ENCODE results near the gene STIM1. TPM values are rescaled to one million over a fixed set of nuclear protein-coding genes. Genes with fewer than 3 reads are reported as not detected.
A peak's percentile ranks its signal among the peaks of the same experiment; 100 is the strongest.

The STIM1 gene
- total RNA-seq, 1 donor from 2014 or later = 9.6 TPM

GRCh38 chr11:4072668-4073285 lies 217.3 kb downstream of the STIM1 start:
- Mint-ChIP-seq H3K4me1 (ENCODE audit: low read depth, unreplicated experiment) (no peaks in the 10 kb centered on the region), H3K36me3 (ENCODE audit: unreplicated experiment) (no peaks in the 10 kb centered on the region), H3K9me3 (ENCODE audit: unreplicated experiment) (no peaks in the 10 kb centered on the region), H3K27ac (ENCODE audit: unreplicated experiment) (no peak overlapping the region), H3K27me3 (ENCODE audit: unreplicated experiment) (no peaks in the 10 kb centered on the region), H3K4me3 (ENCODE audit: unreplicated experiment) (no peak overlapping the region)
- peak; percentile 72 for TF ChIP-seq CTCF (IDR thresholded peaks at IDR 0.05; ENCODE audit: partially characterized antibody, unreplicated experiment)
- no peak for DNase-seq

GRCh38 chr11:4074266-4074665 lies 218.8 kb downstream of the STIM1 start:
- TF ChIP-seq CTCF (IDR thresholded peaks at IDR 0.05; ENCODE audit: partially characterized antibody, unreplicated experiment) = no peak
- H3K36me3 Mint-ChIP-seq (ENCODE audit: unreplicated experiment) = no peaks in the 10 kb centered on the region
- DNase-seq = no peak
- H3K27ac Mint-ChIP-seq (ENCODE audit: unreplicated experiment) = no peak overlapping the region
- H3K9me3 Mint-ChIP-seq (ENCODE audit: unreplicated experiment) = no peaks in the 10 kb centered on the region
- no peaks in the 10 kb centered on the region for H3K27me3 Mint-ChIP-seq (ENCODE audit: unreplicated experiment)
- H3K4me1 Mint-ChIP-seq (ENCODE audit: low read depth, unreplicated experiment) = no peaks in the 10 kb centered on the region
- H3K4me3 Mint-ChIP-seq (ENCODE audit: unreplicated experiment) = no peak overlapping the region

GRCh38 chr11:4076774-4077173 lies 221.3 kb downstream of the STIM1 start:
- no peaks in the 10 kb centered on the region for H3K4me1 Mint-ChIP-seq (ENCODE audit: low read depth, unreplicated experiment)
- no peak for TF ChIP-seq CTCF (IDR thresholded peaks at IDR 0.05; ENCODE audit: partially characterized antibody, unreplicated experiment)
- no peak overlapping the region for H3K4me3 Mint-ChIP-seq (ENCODE audit: unreplicated experiment)
- DNase-seq = no peak
- no peaks in the 10 kb centered on the region for H3K27me3 Mint-ChIP-seq (ENCODE audit: unreplicated experiment)
- H3K36me3 Mint-ChIP-seq (ENCODE audit: unreplicated experiment) = no peaks in the 10 kb centered on the region
- no peak overlapping the region for H3K27ac Mint-ChIP-seq (ENCODE audit: unreplicated experiment)
- no peaks in the 10 kb centered on the region for H3K9me3 Mint-ChIP-seq (ENCODE audit: unreplicated experiment)

GRCh38 chr11:4083198-4083597 lies 227.7 kb downstream of the STIM1 start:
- H3K27ac Mint-ChIP-seq (ENCODE audit: unreplicated experiment) = no peak overlapping the region

More at GRCh38 chr11:4083198-4083597, 227.7 kb downstream of the STIM1 start:
- no peak for DNase-seq
- no peaks in the 10 kb centered on the region for H3K9me3 Mint-ChIP-seq (ENCODE audit: unreplicated experiment)
- no peaks in the 10 kb centered on the region for H3K36me3 Mint-ChIP-seq (ENCODE audit: unreplicated experiment)
- H3K27me3 Mint-ChIP-seq (ENCODE audit: unreplicated experiment) = peaks cover 1% of the 10 kb centered on the region
- TF ChIP-seq CTCF (IDR thresholded peaks at IDR 0.05; ENCODE audit: partially characterized antibody, unreplicated experiment) = no peak
- no peak overlapping the region for H3K4me3 Mint-ChIP-seq (ENCODE audit: unreplicated experiment)
- no peaks in the 10 kb centered on the region for H3K4me1 Mint-ChIP-seq (ENCODE audit: low read depth, unreplicated experiment)
